CD14-positive monocyte (primary cell): ENCODE measurements around the gene TRPM4. TPM values are rescaled to one million over a fixed set of nuclear protein-coding genes. Genes with fewer than 3 reads are reported as not detected.

Experiments
- DNase-seq, 3 donors: peaks; one replicate each; pipeline ENCODE4 v3.0.0-alpha.2; 2011 to 2022
- H2AFZ ChIP-seq: 2 replicates; pipeline ENCODE4 v1.6.0; 2012; ENCODE audit warnings: mild to moderate bottlenecking, low read depth, low read length, inconsistent platforms; ENCODE audit not compliant: insufficient read depth, poor library complexity, severe bottlenecking
- H3K27ac ChIP-seq, 2 donors: 1 replicate in 1 of 2; 2 replicates in 1 of 2; pipeline ENCODE4 v1.5.1; 2012 to 2013; ENCODE audit warnings: low read length in 2 of 2, control low read depth in 1 of 2, inconsistent platforms in 1 of 2, low read depth in 1 of 2, mild to moderate bottlenecking in 1 of 2
- H3K27me3 ChIP-seq, 2 donors: one replicate each; pipeline versions ENCODE4 v1.6.0 to v1.6.1; 2011 to 2013; ENCODE audit warnings: low read length in 2 of 2; ENCODE audit not compliant: control insufficient read depth in 2 of 2, insufficient read depth in 2 of 2
- H3K36me3 ChIP-seq, 2 donors: replicated peaks in 1 of 2; 1 replicate in 1 of 2; 2 replicates in 1 of 2; pipeline versions ENCODE4 v1.5.1 to v1.6.1; 2012 to 2013; ENCODE audit warnings: low read length in 2 of 2, control low read depth in 1 of 2, inconsistent platforms in 1 of 2, mild to moderate bottlenecking in 1 of 2; ENCODE audit not compliant: insufficient read depth in 2 of 2, control insufficient read depth in 1 of 2
- H3K4me1 ChIP-seq, 2 donors: 1 replicate in 1 of 2; 2 replicates in 1 of 2; pipeline versions ENCODE4 v1.5.1 to v1.6.1; 2012 to 2013; ENCODE audit warnings: low read length in 2 of 2, control low read depth in 1 of 2, inconsistent platforms in 1 of 2, mild to moderate bottlenecking in 1 of 2, moderate library complexity in 1 of 2; ENCODE audit not compliant: insufficient read depth in 2 of 2, control insufficient read depth in 1 of 2
- H3K4me2 ChIP-seq: replicated peaks from 2 replicates; pipeline ENCODE3; 2012; ENCODE audit warnings: low read length, moderate library complexity, mild to moderate bottlenecking; ENCODE audit not compliant: poor library complexity, severe bottlenecking; ENCODE audit errors: extremely low read depth
- H3K4me3 ChIP-seq, 3 experiments: fragments of 200-600 bp in 1 of 3; sonication (generic) in 1 of 3; replicated peaks in 1 of 3; 1 replicate in 2 of 3; 2 replicates in 1 of 3; pipeline ENCODE4 v1.5.1; 2011 to 2013; ENCODE audit warnings: low read length in 3 of 3, mild to moderate bottlenecking in 3 of 3, control low read depth in 2 of 3, low read depth in 2 of 3, inconsistent platforms in 1 of 3, moderate library complexity in 1 of 3
- H3K79me2 ChIP-seq: 2 replicates; pipeline ENCODE4 v1.6.0; 2012; ENCODE audit warnings: mild to moderate bottlenecking, control low read depth, inconsistent platforms, low read length, moderate library complexity; ENCODE audit not compliant: insufficient read depth
- H3K9ac ChIP-seq: 2 replicates; pipeline ENCODE4 v1.6.0; 2017; ENCODE audit warnings: low read length, mild to moderate bottlenecking; ENCODE audit not compliant: insufficient read depth, poor library complexity, severe bottlenecking
- H3K9me3 ChIP-seq, 2 donors: replicated peaks in 1 of 2; 1 replicate in 1 of 2; 2 replicates in 1 of 2; pipeline versions ENCODE4 v1.5.1 to v1.6.1; 2012 to 2013; ENCODE audit warnings: low read length in 2 of 2, control low read depth in 1 of 2; ENCODE audit not compliant: control insufficient read depth in 1 of 2, insufficient read depth in 1 of 2
- H4K20me1 ChIP-seq: 2 replicates; pipeline ENCODE4 v1.6.0; 2012; ENCODE audit warnings: mild to moderate bottlenecking, low read length, control low read depth, moderate library complexity; ENCODE audit not compliant: insufficient read depth
- H3K27ac Mint-ChIP-seq, 7 donors: one replicate each; pipeline ENCODE4 v1.8.0; 2020; ENCODE audit warnings: mild to moderate bottlenecking in 7 of 7, mixed read lengths in 7 of 7, moderate library complexity in 6 of 7, inconsistent platforms in 2 of 7
- H3K27me3 Mint-ChIP-seq, 3 donors: one replicate each; pipeline ENCODE4 v1.8.0; 2021 to 2022; ENCODE audit warnings: low read depth in 3 of 3, mild to moderate bottlenecking in 3 of 3, mixed read lengths in 3 of 3, moderate library complexity in 3 of 3, inconsistent platforms in 1 of 3
- H3K36me3 Mint-ChIP-seq, 2 donors: one replicate each; pipeline ENCODE4 v1.8.0; 2020; ENCODE audit warnings: mixed read lengths in 2 of 2, inconsistent platforms in 1 of 2, mild to moderate bottlenecking in 1 of 2
- H3K4me1 Mint-ChIP-seq: one replicate; pipeline ENCODE4 v1.8.0; 2020; ENCODE audit warnings: mild to moderate bottlenecking, mixed read lengths
- H3K4me3 Mint-ChIP-seq, 2 donors: one replicate each; pipeline ENCODE4 v1.8.0; 2020; ENCODE audit warnings: mild to moderate bottlenecking in 2 of 2, mixed read lengths in 2 of 2, moderate library complexity in 1 of 2
- H3K9me3 Mint-ChIP-seq, 7 donors: one replicate each; pipeline ENCODE4 v1.8.0; 2020 to 2022; ENCODE audit warnings: mixed read lengths in 7 of 7, mild to moderate bottlenecking in 6 of 7, moderate library complexity in 6 of 7, inconsistent platforms in 2 of 7
- CTCF ChIP-seq: fragments of 200-600 bp; IDR thresholded peaks from one replicate; pipeline ENCODE4 v1.8.0; 2022; ENCODE audit warnings: antibody characterized with exemption, mild to moderate bottlenecking
- WGBS: methylation state at CpG from one replicate; pipeline ENCODE4 v1.1.5; 2013; ENCODE audit warnings: missing lambda C conversion rate; ENCODE audit not compliant: insufficient coverage; 5-methylcytosine and 5-hydroxymethylcytosine counted together
- intact Hi-C, 2 donors: fragments of 100-400 bp; cut with micrococcal nuclease; formaldehyde crosslinking; loops; one replicate each; pipeline versions ENCODE4 v1.15.0 to v1.15.1; 2023
- polyA plus RNA-seq, 3 donors: library from polyadenylated mRNA; depleted of rRNA in 1 of 3; unstranded in 2 of 3; stranded (reverse) in 1 of 3; fragments of 300-500 nt in 2 of 3; fragments of >200 nt in 1 of 3; fragmentation: Illumina TruSeq in 2 of 3; gene quantifications; 1 replicate in 2 of 3; 2 replicates in 1 of 3; pipeline ENCODE4 v1.2.3, GENCODE V29; 2012 to 2021

TRPM4 gene
- polyA plus RNA-seq, 3 donors, result 6.0 to 6.9 (median 6.6) TPM

- 100% methylated on average over 1 of the region's 1 CpG for WGBS
- H3K9ac ChIP-seq, result no peak overlapping the region
- H3K4me1 ChIP-seq, result no peaks in the 10 kb centered on the region
- no peak for DNase-seq
- no peaks in the 10 kb centered on the region for H3K27me3 ChIP-seq
- H3K27ac ChIP-seq, result no peak overlapping the region
- no peak overlapping the region for H3K4me2 ChIP-seq
- peaks cover 0 to 5% (median 1%) of the 10 kb centered on the region in 7 donors for H3K9me3 Mint-ChIP-seq
- H3K79me2 ChIP-seq, result no peaks in the 10 kb centered on the region
- intact Hi-C loops, result no loop called here
- H3K36me3 Mint-ChIP-seq, result no peaks in the 10 kb centered on the region
- no peaks in the 10 kb centered on the region for H4K20me1 ChIP-seq
- no peak overlapping the region for H3K4me3 Mint-ChIP-seq
- no peaks in the 10 kb centered on the region for H3K9me3 ChIP-seq
- TF ChIP-seq CTCF, result peak; percentile 11
- H3K4me1 Mint-ChIP-seq, result no peaks in the 10 kb centered on the region
- H3K27ac Mint-ChIP-seq, result no peak overlapping the region
- no peaks in the 10 kb centered on the region for H3K36me3 ChIP-seq
- no peak overlapping the region for H2AFZ ChIP-seq
- H3K27me3 Mint-ChIP-seq, result peaks cover 5 to 21% (median 16%) of the 10 kb centered on the region in 3 donors
- H3K4me3 ChIP-seq, result no peak overlapping the region
Observed at GRCh38 chr19:49233163-49233562, 75.6 kb downstream of the TRPM4 start.

GRCh38 chr19:49241769-49242168, 84.2 kb downstream of the TRPM4 start:
- 100% methylated on average over 2 of the region's 7 CpGs for WGBS
- Histone ChIP-seq H2AFZ (no peak overlapping the region), H3K79me2 (no peaks in the 10 kb centered on the region), H3K9ac (no peak overlapping the region), H4K20me1 (no peaks in the 10 kb centered on the region), H3K36me3 (no peaks in the 10 kb centered on the region), H3K4me1 (no peaks in the 10 kb centered on the region), H3K4me2 (no peak overlapping the region), H3K27ac (no peak overlapping the region), H3K27me3 (no peaks in the 10 kb centered on the region), H3K4me3 (no peak overlapping the region), H3K9me3 (no peaks in the 10 kb centered on the region)
- Mint-ChIP-seq H3K4me1 (no peaks in the 10 kb centered on the region), H3K4me3 (no peak overlapping the region), H3K27ac (no peak overlapping the region), H3K27me3 (peaks cover 0 to 10% (median 9%) of the 10 kb centered on the region in 3 donors), H3K36me3 (no peaks in the 10 kb centered on the region), H3K9me3 (peaks cover 0 to 2% (median 0%) of the 10 kb centered on the region in 7 donors)
- intact Hi-C loops, result no loop called here
- TF ChIP-seq CTCF, result no peak
- no peak for DNase-seq
